Caki2 (cell line): ENCODE results near the gene DMRTB1. TPM values are rescaled to one million over a fixed set of nuclear protein-coding genes. Genes with fewer than 3 reads are reported as not detected.

ENCODE experiments used
- DNase-seq: peaks from one replicate; pipeline ENCODE4 v3.0.0-alpha.2; 2015; ENCODE audit warnings: low read depth
- in situ Hi-C: cut with HindIII; loops from 2 replicates; pipeline ENCODE4 v1.10.0; 2016; ENCODE audit warnings: low sequenced_read_pairs, low pct_unique_long_range_greater_than_20kb, mixed read lengths
- total RNA-seq: library from RNA; depleted of rRNA; stranded (reverse); fragments of >200 nt; shearing (Covaris generic); gene quantifications from 2 replicates; pipeline ENCODE4 v1.2.3, GENCODE V29; 2014; ENCODE audit warnings: low replicate concordance

Gene DMRTB1
- total RNA-seq, 1 experiment from 2014 or later, result not detected

DNA sequence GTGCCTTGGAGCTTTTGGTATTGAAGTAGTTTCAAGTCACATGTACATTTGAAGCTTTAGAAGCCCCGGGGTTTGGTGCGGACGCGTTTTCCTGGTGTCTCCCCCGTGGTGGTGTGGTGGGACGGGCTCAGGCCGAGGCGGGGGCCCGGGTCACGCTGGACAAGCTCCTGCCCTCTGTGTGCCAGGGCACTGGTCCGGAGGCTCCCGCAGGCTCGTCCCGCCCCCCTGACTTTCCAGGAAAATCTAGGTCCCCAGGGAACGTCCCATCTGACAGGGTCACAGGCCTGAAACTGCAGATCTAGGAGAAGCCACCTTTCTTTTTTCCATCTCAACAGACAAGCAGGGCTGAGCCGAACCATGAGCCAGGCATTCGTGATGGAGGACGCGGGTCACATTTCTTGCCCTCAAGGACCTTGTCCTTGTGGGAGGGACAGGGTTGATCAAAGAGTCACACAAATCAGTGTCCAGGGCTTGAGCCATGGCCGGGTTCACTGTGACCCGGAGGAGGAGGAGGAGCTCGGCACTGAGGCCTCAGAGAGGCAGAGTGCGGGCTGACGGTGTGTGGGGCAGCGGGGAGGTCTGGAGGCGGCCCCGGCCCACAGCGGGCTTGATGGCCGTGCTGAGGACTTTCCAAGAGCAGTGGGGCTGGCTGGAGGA is 1.6 kb downstream of the DMRTB1 start:
- in situ Hi-C loops, result no loop called here
- DNase-seq, result no peak

DNA sequence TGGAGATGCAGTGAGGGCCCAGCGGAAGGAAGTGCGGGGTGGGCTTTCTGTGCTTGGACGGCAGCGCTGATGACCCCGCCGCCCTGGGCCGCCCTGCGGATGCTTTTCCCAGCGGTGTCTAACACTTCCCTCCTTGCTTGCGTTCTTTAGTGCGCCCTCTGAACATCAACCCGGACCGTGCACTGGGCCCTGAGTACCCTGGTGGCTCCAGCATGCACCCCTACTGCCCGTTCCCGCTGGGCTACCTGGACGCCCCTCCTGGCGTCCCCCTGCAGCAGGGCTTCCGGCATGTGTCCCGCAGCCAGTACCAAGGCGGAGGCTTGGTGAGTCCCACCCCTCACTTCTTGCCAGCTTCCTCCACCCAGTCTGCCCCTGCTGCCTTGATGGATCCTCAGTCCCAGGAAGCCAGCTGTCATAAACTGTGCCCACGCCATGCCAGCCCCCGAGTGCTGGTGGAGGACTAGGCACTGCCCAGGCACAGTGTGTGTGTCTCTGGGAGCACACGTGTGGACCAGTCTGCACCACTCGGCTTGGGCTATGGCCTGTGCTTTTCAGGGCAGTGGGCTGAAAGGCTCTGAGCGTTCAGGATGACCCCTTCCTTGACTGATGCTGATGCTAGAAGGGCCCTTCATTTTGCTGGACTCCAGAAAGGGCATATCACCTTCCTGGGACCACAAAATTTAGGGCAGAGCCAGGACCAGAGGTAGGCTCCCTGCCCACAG is 2.3 kb downstream of the DMRTB1 start:
- no peak for DNase-seq
- in situ Hi-C loops, result no loop called here

DNA sequence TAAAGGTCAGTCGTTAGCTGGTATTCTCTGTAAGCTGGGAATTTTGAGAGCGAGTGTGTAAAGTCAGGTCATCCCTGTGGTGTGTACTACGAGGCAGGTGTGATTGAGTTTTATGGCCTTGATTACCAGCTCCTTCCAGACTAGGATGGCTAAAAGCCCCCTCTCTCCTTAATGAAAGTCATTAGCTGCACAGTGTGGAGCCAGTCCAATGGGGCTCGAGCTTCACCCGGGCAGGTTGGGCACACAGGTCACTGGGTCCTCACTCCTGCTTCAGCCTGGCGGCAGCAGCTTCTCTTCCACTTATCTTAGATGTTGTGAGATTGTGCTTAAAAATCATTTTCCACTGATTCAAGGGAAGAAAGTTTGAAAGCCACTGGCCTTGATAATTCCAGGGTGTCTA is 3.0 kb downstream of the DMRTB1 start:
- DNase-seq, result no peak
- in situ Hi-C loops, result no loop called here

DNA sequence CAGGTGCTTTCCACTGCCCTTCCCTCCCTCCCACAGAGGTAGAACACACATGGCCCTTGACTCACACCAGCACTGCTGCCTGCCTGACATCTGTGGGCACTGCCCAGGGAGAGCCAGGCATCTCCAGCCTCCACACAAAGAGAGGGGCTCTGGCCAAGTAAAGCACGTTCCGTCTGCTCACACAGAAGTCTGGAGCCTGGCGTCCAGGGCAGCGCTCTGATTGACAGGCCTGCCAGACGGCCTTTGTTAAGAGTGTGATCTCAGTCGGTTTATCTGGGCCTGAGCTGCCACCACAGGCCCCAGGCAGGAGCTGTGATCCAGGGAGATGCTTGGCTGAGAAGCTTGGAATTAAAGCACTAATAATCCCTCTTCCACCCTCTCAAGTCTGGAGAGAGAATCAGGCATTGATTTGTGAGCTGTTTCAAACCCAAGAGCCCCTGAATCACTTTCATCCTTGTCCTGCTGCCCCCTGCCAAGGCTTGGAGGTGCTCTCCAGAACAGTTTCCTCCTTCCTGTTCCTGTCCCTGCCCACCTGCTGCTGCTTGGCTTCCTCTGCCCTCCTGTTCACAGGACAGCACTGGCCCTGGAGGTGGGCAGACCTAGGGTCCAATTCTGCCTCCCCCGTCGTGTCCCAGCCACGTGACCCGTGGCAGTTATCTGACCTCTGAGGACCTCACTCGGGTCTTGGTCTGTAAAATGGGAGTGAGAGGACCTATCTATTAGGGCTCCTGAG is 3.7 kb downstream of the DMRTB1 start:
- in situ Hi-C loops, result no loop called here
- DNase-seq, result no peak

DNA sequence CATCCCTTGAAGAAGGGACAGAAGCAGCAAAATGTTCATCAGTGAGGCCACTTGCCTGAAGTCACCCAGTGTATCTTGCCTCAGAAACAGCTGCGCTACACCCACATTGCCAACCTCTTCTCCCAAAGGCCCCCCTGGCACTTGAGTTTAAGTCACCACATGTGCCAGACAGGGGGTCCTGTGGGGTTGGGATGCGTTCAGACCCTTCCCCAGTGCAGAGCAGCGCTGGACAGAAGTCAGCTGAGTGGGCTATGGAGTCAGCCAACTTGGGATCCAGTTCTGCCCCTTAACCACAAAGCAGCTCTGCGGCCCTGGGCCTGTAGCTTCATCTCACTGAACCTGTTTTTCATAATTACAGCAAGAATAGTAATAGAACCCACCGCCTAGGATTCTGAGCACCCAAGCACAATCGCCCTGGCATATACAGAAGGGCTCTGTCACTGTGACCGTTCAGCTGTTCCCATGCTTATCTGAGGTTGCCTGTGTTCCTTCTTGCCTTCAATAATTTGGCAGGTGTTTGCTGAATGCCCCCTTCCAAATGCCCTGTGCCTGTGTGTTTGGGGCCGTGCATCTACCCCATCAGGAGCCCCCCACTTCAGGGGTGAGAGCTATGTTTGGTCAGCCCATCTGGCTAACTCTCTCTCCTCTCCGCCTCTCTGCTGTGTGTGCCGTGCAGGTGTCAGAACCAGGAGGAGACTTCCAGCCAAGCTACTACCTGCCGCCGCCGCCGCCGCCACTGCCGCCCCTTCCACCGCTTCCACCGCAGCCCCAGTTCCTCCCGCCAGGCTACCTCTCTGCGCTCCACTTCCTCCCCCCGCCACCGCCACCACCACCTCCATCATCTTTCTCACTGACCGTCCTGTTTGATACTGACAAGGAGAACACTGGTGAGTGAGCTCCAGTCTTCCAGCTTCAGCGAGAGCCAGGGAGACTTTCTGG is 5.0 kb downstream of the DMRTB1 start:
- in situ Hi-C loops, result no loop called here
- DNase-seq, result no peak

DNA sequence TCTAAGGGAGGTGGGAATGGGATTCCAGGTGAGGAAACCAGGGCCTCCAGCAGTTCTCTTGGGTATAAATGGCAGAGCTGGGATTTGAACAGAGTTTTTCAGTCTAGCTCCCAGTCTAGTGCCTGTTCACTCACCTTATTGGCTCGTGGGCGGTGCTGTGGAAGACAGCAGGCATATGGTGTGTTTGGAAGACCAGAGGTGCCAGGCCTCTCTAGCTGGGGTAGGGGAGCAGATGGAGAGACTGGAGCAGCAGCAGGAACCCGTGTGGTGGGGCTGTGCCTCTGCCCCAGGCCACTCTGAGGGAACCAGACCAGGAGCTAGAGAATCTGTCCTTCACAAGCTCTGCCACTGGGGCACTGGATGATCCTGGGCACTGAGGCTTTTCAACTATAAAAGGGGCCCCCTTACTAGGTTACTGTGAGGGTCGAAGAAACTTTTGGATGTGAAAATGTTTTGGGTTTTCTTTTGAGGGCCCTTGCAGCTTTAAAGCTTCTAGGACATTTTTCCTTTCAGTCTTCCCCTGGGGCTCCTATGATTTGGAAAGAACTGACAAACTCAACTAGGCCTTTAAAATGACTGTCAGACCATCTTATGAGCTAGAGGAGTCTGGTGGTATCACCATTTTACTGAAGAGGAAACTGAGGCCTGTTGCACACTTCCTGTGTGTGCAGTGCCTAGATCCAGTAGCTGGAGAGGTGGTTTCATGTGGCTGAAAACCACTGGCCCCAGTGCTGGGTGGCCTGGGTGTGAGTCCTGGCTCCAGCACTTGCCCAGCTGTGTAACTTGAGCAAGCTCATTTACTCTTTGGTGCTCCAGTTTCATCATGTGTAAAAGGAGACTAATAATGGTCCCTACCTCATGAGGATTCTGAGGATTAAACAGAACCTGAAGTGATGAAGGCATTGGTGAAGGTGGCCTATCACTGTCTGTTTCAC is 6.1 kb downstream of the DMRTB1 start:
- no peak for DNase-seq
- in situ Hi-C loops, result no loop called here

DNA sequence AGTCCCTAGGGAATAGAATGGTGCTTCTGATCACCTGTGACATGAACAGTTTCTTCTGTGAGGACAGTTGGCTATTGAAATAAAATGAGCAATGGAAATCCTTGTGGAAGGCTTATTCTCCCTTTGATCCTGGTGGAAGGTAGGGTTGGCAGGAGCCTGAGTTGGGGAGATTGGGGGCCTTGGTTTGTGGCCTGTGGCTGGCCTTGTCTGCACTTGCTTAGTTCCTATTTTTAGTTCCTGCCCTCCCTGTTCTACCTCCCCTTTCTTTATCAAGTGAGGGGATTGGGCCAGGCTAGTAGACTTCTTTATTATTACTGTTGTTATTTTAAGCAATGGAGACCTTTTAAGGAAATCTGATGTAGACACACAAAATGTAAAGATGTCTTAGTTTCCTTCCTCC is 8.2 kb downstream of the DMRTB1 start:
- DNase-seq, result no peak
- in situ Hi-C loops, result no loop called here

DNA sequence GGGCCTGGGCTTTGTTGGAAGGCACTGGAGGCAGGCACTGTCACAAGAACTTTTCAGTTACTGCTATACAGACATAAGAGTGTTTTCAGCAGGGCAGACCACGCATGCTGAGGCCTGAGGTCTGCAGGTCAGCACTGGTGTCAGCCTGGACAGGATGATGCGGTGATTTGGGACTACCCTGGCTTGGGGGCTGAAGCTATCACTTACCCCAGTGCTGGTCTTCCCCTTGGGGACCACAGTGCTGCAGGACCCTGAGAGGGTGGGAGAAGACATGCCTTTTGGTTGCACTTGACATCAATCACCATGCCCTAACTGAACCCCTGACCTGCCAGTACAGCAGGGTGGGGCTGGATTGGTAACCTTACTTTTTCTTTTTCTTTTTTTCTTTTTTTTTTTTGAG is 9.2 kb downstream of the DMRTB1 start:
- in situ Hi-C loops, result no loop called here
- DNase-seq, result no peak

DNA sequence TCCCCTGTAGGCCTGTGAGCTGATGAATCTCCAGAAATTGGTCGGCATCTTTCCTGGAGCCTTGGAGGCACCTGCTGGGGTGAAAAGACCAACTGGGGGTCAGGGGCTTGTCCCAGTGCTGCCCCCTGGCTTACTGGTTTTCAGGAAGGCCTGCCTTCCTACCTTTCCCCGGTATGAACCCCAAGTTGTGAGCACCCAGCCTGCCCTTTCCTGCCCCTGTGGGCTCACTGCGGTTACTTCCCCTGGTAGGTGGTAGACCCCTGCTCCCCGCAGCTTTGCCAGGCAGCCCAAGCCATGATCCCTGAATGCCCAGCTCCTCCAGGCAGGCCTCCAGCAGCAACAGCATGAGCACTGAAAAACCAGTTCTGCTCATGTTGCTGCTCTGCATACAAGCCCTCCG is 10.2 kb downstream of the DMRTB1 start:
- DNase-seq, result no peak
- in situ Hi-C loops, result no loop called here

DNA sequence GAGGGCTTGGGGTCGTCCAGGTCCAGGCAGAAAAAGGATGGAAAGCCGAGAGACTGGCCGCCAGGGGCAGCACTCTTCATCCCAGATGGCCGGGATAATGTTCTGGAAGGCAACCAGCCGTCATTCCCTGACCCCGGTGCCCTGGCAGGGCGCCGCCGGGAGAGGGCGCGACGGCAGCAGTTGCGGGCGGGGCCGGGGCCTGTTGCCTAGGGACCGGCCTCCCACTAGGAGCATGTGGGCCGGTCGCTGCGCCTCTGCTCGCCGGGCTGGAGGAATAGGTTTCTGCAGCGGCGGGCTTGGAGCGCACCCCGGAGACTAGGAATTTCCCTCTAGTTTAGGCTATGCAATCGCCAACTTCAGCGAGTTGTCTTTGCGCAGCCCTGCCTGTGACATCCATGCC is 11.0 kb downstream of the DMRTB1 start:
- no peak for DNase-seq
- in situ Hi-C loops, result no loop called here

DNA sequence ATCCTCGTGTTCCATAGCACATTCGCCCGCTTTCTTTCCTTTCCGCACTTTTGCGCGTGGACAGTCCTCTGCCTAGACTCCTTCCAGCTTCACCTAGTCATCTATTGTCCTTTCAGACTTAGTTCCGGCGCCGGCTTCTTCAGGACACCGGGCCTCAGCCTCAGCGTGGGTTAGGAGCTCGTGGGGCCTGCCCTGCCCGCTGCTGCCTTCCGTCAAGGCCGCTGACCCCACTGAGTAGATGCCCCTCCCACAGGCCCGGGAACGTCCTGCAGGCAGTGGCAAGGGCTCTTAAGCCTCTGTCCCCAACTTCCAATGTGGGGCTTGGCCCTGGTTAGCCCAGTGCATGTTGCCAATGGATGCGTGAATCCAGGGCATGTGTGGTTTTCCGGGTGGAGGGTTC is 11.4 kb downstream of the DMRTB1 start:
- in situ Hi-C loops, result no loop called here
- no peak for DNase-seq

DNA sequence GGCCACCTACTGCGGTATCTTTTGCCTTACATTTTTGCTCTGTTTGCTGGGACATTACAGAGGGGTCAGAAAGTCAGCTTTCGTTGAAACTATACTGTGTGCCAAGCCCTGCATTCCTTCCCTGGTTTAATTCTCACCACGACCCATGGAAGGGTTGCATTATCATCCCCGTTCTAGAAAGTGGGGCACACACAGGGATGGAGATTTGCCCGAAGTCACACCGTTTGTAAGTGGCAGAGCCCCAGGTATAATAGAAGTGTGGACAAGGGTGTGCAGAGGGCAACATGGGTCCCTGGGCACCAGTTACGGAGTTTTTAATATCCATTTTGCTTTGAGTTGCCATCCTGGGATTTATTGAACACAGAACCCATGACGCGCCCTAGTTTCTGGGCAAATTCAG is 11.8 kb downstream of the DMRTB1 start:
- in situ Hi-C loops, result no loop called here
- no peak for DNase-seq

DNA sequence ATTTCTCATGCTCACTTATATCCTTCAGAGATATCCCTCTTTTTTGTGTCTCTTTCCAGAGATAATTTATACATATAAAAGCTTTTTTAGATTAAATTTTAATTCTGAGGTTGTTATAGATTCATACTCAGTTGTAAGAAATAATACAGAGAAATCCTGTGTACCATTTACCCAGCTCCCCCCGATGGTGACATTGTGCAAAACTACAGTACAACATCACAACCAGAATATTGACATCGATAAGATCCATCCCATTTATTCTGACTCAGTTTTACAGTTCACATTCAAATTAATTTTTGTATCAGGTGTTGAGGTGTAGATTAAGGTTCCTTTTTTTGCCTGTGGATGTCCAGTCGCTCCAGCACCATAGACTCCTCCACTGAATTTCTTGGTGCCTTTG is 14.3 kb downstream of the DMRTB1 start:
- no peak for DNase-seq
- in situ Hi-C loops, result no loop called here

DNA sequence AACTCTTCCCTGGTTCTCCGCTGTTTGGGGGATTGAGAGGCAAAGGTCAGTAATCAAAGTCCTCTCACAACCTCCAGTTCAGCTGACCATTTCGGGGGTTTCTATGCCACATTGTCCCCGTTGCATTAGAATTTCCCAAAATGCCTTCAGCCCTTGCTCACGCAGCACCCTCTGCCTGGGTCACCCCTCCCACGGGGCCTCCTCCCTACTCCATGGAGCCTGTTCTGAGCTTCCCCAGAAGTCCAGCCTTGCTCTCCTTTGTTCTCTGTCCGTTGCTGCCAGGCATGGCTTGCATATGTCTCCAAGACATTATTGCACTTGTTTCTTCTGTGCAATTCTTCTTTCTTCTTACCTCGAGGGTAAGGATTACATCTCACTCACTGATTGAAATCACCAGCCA is 16.5 kb downstream of the DMRTB1 start:
- DNase-seq, result no peak
- in situ Hi-C loops, result no loop called here

DNA sequence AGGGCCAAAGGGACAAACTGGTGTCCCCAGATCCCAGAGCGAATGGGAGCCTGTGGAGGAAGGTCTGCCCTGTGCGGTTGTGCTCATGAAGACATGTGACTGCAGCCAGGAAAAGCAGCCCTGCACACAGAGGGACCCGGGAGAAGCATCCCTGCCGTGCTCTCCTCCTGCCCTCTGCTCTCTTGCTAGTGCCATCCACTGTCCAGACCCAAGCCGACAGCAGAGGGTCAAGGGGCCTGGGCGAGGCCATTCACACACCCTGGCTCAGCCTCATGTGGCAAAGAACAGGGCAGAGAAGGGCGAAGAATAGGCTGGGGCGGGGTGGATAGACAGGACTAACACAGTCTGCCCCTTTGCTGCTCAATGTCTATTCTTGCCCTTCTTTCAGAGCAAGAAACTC is 17.4 kb downstream of the DMRTB1 start:
- in situ Hi-C loops, result no loop called here
- no peak for DNase-seq

DNA sequence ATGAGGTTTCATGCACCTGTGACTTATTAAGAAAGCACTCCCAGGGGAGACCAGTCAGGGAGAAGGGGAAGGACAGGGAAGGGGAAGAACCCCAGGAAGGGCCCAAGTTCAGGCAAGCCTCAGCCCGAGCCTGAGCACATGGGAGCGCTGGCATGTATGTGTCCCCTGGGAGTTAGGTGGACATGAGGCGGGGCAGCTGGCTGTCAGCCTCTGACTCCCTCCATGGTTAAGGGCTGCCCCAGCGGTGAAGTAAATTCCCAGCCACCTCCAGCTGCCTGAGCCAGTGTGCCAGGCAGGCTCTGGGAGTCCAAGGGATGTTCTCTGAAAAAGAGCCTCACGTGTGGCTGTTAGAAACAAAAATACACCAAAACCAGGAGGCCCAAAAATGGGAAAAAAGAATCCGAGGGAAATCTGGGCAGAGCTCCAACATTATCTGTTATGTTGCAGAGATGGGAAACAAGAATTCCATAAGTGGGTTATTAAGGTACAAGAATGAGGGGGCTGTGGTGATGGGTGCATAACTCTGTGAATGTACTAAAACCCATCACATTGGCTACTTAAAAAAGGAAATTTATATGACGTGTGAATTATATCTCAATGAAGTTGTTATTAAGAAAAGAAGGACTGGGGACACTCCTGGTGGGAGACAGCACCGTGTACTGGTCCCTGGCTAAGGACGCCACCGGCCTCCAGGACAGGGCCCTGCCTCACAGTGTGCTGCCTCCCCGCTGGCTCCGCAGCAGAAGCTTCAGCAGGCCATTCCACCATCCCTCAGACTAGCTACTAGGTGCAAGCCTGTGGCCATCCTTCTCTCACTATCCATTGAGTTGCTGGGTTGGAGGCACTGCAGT is 18.7 kb downstream of the DMRTB1 start:
- in situ Hi-C loops, result no loop called here
- DNase-seq, result no peak

DNA sequence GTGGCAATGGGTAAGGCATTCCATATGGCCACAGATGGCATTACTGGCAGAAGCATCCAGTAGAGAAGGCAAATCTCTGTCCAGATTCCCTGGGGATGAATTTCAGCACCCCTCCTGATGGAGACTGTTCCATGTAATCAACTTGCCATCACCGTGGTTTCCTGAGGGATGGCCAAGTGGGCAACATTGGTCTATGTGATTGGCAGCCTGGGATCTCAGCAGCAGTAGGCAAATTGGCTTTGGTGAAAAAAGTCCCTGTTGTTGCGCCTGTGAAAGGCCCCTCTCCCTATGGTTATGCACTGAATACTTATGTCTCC is 19.3 kb downstream of the DMRTB1 start:
- DNase-seq, result no peak
- in situ Hi-C loops, result no loop called here
